Right lobe of liver (tissue), 4 donors: ENCODE results near the gene CRBN.

ENCODE experiments used
- CTCF ChIP-seq, 4 donors: fragments of 200-600 bp in 3 of 4; fragments of 450-650 bp in 1 of 4; IDR thresholded peaks; one replicate each; pipeline versions ENCODE4 v1.5.1 to v1.8.0; 2016 to 2022; ENCODE audit warnings: antibody characterized with exemption in 4 of 4, mild to moderate bottlenecking in 2 of 4
- POLR2A ChIP-seq: fragments of 450-650 bp; IDR thresholded peaks from one replicate; pipeline ENCODE4 v1.6.1; 2017; ENCODE audit warnings: antibody characterized with exemption, mild to moderate bottlenecking
- donor health status: DM: no; HTN: no; CAD: no.
- donor health status: DM: no; HTN: no; CAD: no.
- donor health status: DM: no; HTN: yes; CAD: no.

DNA sequence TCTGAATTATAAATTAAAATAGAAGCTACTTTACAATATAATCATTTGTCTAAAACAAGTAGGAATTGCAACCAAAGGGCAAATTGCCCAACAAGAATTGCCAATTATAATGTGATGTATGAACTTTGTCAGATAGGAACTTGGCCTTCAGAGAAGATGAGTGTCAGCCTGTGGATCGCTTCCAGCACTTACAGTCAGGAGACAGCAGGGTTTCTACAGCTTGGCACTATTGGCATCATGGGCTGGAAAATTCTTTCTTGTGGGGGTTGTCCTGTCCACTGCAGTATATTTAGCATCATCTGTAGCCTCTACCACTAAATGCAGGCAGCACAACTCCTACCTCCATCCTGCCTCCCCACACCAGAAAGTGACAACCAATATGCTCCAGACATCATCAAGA is 48.1 kb upstream of the CRBN start:
- TF ChIP-seq POLR2A (no peak), CTCF (IDR thresholded peaks at IDR 0.05) (no peak)
